ENCODE results near the gene RAP1A. TPM values are rescaled to one million over a fixed set of nuclear protein-coding genes. Genes with fewer than 3 reads are reported as not detected.

Gene RAP1A
- total and polyA plus RNA-seq, 3 donors from 2014 or later, result 20.8 to 42.8 (median 27.6) TPM

GRCh38 chr1:111702504-111703050 lies 83.0 kb downstream of the RAP1A start:
- 93 to 94% methylated on average over 5 of the region's 5 CpGs for WGBS, 2 donors
- Histone ChIP-seq H3K36me3 (ENCODE audit: low read depth, missing control alignments) (no peaks in the 10 kb centered on the region), H3K27ac (no peak overlapping the region), H3K4me1 (no peaks in the 10 kb centered on the region), H3K27me3 (no peaks in the 10 kb centered on the region), H3K4me3 (no peak overlapping the region), H3K9me3 (no peaks in the 10 kb centered on the region)
- no peak for DNase-seq
- TF ChIP-seq POLR2A (IDR thresholded peaks at IDR 0.05) (no peak), CTCF (IDR thresholded peaks at IDR 0.05) (no peak)
- intact Hi-C loops (cut with DNase I; ENCODE audit: low total_unique reads), result no loop called here

- no peaks in the 10 kb centered on the region for H3K9me3 ChIP-seq
- no peaks in the 10 kb centered on the region for H3K36me3 ChIP-seq (ENCODE audit: low read depth, missing control alignments)
- H3K4me1 ChIP-seq, result no peaks in the 10 kb centered on the region
- no peaks in the 10 kb centered on the region for H3K27me3 ChIP-seq
- no peak overlapping the region for H3K4me3 ChIP-seq
- no peak for TF ChIP-seq POLR2A (IDR thresholded peaks at IDR 0.05)
- no peak overlapping the region for H3K27ac ChIP-seq
- intact Hi-C loops (cut with DNase I; ENCODE audit: low total_unique reads), result no loop called here
- 84 to 86% methylated on average over 2 of the region's 2 CpGs for WGBS, 2 donors
- DNase-seq, result no peak
Observed at GRCh38 chr1:111704240-111704639, 84.7 kb downstream of the RAP1A start.

GRCh38 chr1:111704776-111705175 lies 85.2 kb downstream of the RAP1A start:
- H3K36me3 ChIP-seq (ENCODE audit: low read depth, missing control alignments), result no peaks in the 10 kb centered on the region
- no peak overlapping the region for H3K27ac ChIP-seq
- H3K4me3 ChIP-seq, result no peak overlapping the region
- no peaks in the 10 kb centered on the region for H3K9me3 ChIP-seq
- intact Hi-C loops (cut with DNase I; ENCODE audit: low total_unique reads), result no loop called here
- no peak for DNase-seq
- H3K27me3 ChIP-seq, result no peaks in the 10 kb centered on the region
- no peaks in the 10 kb centered on the region for H3K4me1 ChIP-seq
- TF ChIP-seq CTCF (IDR thresholded peaks at IDR 0.05), result no peak
- TF ChIP-seq POLR2A (IDR thresholded peaks at IDR 0.05), result no peak

GRCh38 chr1:111705841-111706240 lies 86.3 kb downstream of the RAP1A start:
- intact Hi-C loops (cut with DNase I; ENCODE audit: low total_unique reads), result no loop called here
- Histone ChIP-seq H3K9me3 (no peaks in the 10 kb centered on the region), H3K36me3 (ENCODE audit: low read depth, missing control alignments) (no peaks in the 10 kb centered on the region), H3K4me3 (no peak overlapping the region), H3K4me1 (no peaks in the 10 kb centered on the region), H3K27me3 (no peaks in the 10 kb centered on the region), H3K27ac (no peak overlapping the region)
- no peak for DNase-seq
- TF ChIP-seq POLR2A (IDR thresholded peaks at IDR 0.05) (no peak), CTCF (IDR thresholded peaks at IDR 0.05) (no peak)
- 80 to 82% methylated on average over 3 of the region's 3 CpGs for WGBS, 2 donors

- WGBS, 2 donors, result 89% methylated on average over 2 of the region's 2 CpGs
- H3K36me3 ChIP-seq (ENCODE audit: low read depth, missing control alignments), result no peaks in the 10 kb centered on the region
- no peak for DNase-seq
- H3K27ac ChIP-seq, result no peak overlapping the region
- intact Hi-C loops (cut with DNase I; ENCODE audit: low total_unique reads), result no loop called here
- no peak for TF ChIP-seq POLR2A (IDR thresholded peaks at IDR 0.05)
- no peak for TF ChIP-seq CTCF (IDR thresholded peaks at IDR 0.05)
- no peaks in the 10 kb centered on the region for H3K4me1 ChIP-seq
- H3K9me3 ChIP-seq, result no peaks in the 10 kb centered on the region
- H3K27me3 ChIP-seq, result no peaks in the 10 kb centered on the region
- H3K4me3 ChIP-seq, result no peak overlapping the region
Observed at GRCh38 chr1:111706921-111707320, 87.3 kb downstream of the RAP1A start.

Measured in testis (tissue), 3 donors.